Measurements from ENCODE around the gene F11.
"Not testable (repeated sequence)": the region's sequence is repeated elsewhere in the genome, so short reads cannot be mapped to it uniquely, and the experiment has no call there.

Gene F11

GRCh38 chr4:186250760-186251159 is 15.2 kb upstream of the F11 start:
- DNase-seq = no peak

GRCh38 chr4:186255122-186255521 is 10.9 kb upstream of the F11 start:
- no peak for DNase-seq

- DNase-seq = no peak
Observed at GRCh38 chr4:186258216-186258811, 7.7 kb upstream of the F11 start.

- DNase-seq = no peak
Observed at GRCh38 chr4:186260117-186260503, 5.9 kb upstream of the F11 start.

- no peak for DNase-seq
Observed at GRCh38 chr4:186260504-186261448, 5.2 kb upstream of the F11 start.

- DNase-seq = no peak
Observed at GRCh38 chr4:186264660-186265059, 1.3 kb upstream of the F11 start.

- DNase-seq = not testable (repeated sequence)
Observed at GRCh38 chr4:186265250-186265649, 739 bp upstream of the F11 start.

GRCh38 chr4:186266729-186267456 is 904 bp downstream of the F11 start:
- DNase-seq = no peak

- no peak for DNase-seq
Observed at GRCh38 chr4:186271081-186271678, 5.2 kb downstream of the F11 start.

- DNase-seq = no peak
Observed at GRCh38 chr4:186272699-186273391, 6.9 kb downstream of the F11 start.

- not testable (repeated sequence) for DNase-seq
Observed at GRCh38 chr4:186273392-186273789, 7.4 kb downstream of the F11 start.

- no peak for DNase-seq
Observed at GRCh38 chr4:186283311-186283710, 17.3 kb downstream of the F11 start.

- no peak for DNase-seq
Observed at GRCh38 chr4:186285147-186285546, 19.2 kb downstream of the F11 start.

GRCh38 chr4:186286581-186286980 is 20.6 kb downstream of the F11 start:
- DNase-seq = no peak

GRCh38 chr4:186291256-186291890 is 25.4 kb downstream of the F11 start:
- DNase-seq = no peak

GRCh38 chr4:186294160-186294559 is 28.2 kb downstream of the F11 start:
- no peak for DNase-seq

GRCh38 chr4:186296481-186296880 is 30.5 kb downstream of the F11 start:
- DNase-seq = no peak

- peak; percentile 23 for DNase-seq
Observed at GRCh38 chr4:186297013-186297645, 31.1 kb downstream of the F11 start.

GRCh38 chr4:186298031-186298647 is 32.1 kb downstream of the F11 start:
- DNase-seq = no peak

GRCh38 chr4:186299291-186299690 is 33.3 kb downstream of the F11 start:
- DNase-seq = no peak

All from SHP77 treated with DMSO at 0.1 percent for 48 hours (cell line).